NCI-H774 (cell line): Measurements from ENCODE around the gene GPR173.

Source experiments
- DNase-seq: peaks from one replicate; lab custom pipeline; 2025; lab: John Stamatoyannopoulos, UW

Gene GPR173

GRCh38 chrX:53071604-53072417 is 23.2 kb downstream of the GPR173 start:
- DNase-seq, result peak; percentile 68

DNA sequence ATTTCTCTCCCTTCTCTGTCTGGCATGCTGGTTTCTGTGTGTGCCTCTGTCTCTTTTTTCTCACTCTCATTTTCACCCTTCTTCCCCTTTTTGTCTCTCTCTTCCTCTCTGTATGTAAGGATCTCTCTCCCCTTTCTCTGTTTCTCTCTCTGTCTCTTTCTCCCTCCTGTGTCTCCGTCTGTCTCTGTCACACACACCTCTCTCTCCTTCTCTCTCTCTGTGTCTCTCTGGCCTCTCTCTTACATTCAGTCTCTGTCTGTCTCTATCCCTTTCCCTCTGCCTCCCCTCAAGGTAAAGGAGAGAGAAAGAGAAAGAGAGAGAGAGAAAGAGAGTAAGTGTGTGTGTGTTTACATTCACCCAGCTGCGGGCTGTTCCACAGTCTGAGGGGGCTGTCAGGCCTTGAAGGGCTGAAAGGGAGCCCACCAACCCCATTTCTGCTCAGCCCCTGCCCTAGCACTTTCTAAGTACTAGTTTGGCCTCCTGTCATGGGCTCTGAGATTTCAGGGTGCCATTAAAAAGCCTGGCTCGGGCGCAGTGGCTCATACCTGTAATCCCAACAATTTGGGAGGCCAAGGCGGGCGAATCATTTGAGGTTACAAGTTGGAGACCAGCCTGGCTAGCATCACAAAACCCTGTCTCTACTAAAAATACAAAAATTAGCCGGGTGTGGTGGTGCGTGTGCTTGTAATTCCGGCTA is 24.0 kb downstream of the GPR173 start:
- DNase-seq, result no peak

- peak; percentile 45 for DNase-seq
Observed at GRCh38 chrX:53073115-53073586, 24.6 kb downstream of the GPR173 start.

DNA sequence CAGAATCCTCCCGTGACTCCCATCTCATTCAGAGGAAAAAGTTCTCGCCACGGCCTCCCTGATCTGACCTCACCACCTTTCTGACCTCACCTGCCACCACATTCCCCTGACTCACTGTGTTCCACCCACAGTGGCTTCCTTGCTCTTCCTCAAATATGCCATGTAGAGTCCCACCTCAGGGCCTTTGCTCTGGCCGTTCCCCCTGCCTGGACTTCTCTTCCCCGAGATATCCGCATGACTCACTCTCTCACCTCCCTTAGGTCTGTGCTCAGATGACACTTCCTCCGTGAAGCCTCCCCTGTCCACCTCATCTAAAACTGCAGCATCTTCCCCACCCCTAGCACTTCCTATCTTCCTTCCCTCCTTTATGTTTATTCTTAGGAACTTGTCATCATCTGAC is 26.4 kb downstream of the GPR173 start:
- DNase-seq, result no peak

GRCh38 chrX:53076671-53077070 is 28.1 kb downstream of the GPR173 start:
- DNase-seq, result no peak

GRCh38 chrX:53077207-53078197 is 28.9 kb downstream of the GPR173 start:
- no peak for DNase-seq

- DNase-seq, result no peak
Observed at GRCh38 chrX:53078943-53079342, 30.4 kb downstream of the GPR173 start.

DNA sequence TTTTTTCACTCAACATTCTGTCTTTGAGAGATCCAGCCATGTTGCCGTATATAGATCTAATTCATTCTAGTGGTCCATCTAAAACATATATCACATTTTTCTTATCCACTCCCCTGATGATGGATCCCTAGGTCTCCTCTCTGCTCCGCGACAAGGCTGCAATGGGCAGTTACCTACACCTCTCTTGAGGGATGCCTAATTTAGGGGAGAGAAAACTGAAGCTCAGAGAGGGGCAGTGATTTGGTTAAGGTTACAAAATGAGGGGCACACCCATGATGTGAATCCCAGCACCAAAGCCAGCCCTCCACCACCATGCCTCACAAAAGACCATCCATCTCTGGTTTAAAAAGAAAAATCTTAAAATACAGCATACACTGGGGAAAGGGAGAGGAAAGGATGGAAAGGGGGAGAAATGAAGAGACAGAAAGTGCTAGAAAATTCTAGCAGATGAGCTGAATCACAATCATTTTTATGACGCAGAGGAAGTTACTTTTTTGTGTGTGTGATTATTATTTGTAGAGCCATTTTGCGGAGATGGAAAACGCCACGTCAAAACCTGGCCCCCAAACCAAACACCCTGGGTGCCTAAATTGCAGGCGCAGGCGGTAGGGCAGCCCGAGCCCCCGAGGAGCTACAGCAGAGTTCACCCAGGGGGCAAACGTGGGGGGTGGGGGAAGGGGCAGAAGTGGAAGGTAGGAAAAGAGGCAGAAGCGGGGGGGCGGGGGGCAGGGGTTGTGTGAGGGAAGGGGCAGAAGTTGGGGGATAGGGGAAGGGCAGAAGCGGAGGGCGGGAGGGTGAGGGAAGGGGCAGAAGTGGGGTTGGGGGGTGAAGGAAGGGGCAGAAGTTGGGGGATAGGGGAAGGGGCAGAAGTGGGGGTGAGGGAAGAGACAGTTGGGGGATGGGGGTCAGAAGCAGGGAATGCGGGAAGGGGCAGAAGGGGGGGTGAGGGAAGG is 32.3 kb downstream of the GPR173 start:
- no peak for DNase-seq

- peak; percentile 90 for DNase-seq
Observed at GRCh38 chrX:53081925-53082772, 33.6 kb downstream of the GPR173 start, which contains the start of gene TSPYL2. Gene TSPYL2 (plus strand): TSS chrX:53082367. CDS start chrX:53082499, 132 bp downstream.

DNA sequence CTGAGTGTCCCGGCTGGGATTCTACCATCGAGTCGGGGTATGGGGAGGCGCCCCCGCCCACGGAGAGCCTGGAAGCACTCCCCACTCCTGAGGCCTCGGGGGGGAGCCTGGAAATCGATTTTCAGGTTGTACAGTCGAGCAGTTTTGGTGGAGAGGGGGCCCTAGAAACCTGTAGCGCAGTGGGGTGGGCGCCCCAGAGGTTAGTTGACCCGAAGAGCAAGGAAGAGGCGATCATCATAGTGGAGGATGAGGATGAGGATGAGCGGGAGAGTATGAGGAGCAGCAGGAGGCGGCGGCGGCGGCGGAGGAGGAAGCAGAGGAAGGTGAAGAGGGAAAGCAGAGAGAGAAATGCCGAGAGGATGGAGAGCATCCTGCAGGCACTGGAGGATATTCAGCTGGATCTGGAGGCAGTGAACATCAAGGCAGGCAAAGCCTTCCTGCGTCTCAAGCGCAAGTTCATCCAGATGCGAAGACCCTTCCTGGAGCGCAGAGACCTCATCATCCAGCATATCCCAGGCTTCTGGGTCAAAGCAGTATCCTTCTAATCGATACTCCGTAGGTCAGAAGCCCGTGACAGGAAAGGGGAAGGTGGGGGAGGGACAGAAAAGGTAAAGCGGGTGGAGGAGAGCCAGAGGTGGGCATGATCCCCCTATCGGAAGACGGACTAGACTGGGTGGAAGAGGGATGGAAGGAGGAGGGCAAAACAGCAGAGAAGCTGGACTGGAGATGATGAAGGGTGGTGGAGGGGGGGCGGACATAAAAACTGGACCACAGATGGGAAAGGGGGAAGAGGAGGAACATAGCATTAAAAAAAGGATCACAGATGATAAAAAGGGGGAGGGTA is 34.4 kb downstream of the GPR173 start:
- DNase-seq, result no peak

- DNase-seq, result no peak
Observed at GRCh38 chrX:53084043-53084570, 35.5 kb downstream of the GPR173 start.

GRCh38 chrX:53084863-53085262 is 36.3 kb downstream of the GPR173 start:
- DNase-seq, result no peak

- DNase-seq, result no peak
Observed at GRCh38 chrX:53085661-53086229, 37.2 kb downstream of the GPR173 start.

DNA sequence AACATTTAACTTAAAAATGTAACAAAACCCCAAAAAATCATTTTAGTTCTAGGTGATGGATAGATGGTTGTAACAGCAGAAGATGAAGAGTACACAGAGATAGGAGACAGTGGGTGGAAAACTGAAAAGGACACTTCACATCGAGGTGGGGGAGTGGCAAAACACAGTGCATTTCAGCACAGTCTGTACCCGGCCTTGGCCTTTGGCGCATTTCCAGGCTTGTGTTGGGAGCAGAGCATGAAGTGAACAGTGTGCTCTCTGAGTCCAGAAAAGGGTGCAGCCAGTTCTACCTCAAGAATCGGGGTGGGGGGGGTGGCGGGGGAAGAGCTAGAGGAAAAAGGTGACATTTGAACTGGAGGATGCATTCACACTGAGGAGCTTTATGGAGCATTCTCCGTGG is 37.9 kb downstream of the GPR173 start:
- no peak for DNase-seq

- no peak for DNase-seq
Observed at GRCh38 chrX:53087388-53087831, 38.8 kb downstream of the GPR173 start.

GRCh38 chrX:53088136-53088974 is 39.8 kb downstream of the GPR173 start:
- DNase-seq, result peak; percentile 66

DNA sequence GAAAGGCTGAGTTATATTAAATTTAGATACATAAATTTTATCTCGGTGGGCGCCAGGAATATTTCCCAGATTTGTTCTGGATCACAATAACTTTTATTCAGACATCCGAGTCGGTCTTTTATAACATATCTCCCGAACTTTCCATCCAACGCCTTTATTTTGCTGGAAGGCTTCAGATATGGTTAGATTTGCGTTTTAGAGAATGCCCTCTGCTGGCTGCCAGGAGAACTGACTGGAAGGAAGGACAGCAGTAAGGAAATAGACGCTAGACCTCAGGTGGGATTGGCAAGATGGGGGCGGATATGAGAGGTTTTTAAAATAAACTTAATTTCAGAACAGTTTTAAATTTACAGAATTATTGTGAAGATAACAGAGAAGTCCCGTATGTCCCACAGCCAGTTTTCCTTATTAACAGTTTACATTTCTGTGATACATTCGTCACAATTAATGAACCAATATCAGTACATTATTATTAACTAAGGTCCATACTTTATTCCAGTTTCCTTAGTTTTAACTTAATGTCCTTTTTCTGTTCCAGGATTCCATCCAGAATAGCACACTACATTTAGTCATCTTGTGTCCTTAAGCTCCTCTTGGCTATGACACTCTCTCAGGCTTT is 40.7 kb downstream of the GPR173 start:
- DNase-seq, result peak; percentile 8
